K562 (cell line): ENCODE measurements around the gene SMPDL3B. TPM values are rescaled to one million over a fixed set of nuclear protein-coding genes. Genes with fewer than 3 reads are reported as not detected.

ENCODE experiments used
- ATAC-seq: fragments of 200-7000 bp; cut with Tn5 transposase; 3 replicates; pipeline ENCODE4 v1.9.1; 2020; ENCODE audit warnings: moderate library complexity
- BruUV-seq: library from RNA; stranded (reverse); fragments of 400-500 nt; replicated peaks from 2 replicates; lab custom pipeline; 2021; lab: Mats Ljungman, UMichigan
- CTCF ChIA-PET: fragments of 300-600 bp; formaldehyde crosslinking; extraction: SDS; loops from one replicate; lab custom pipeline; 2021; ENCODE audit warnings: low intra/inter-chr PET ratio; lab: Yijun Ruan, JAX
- POLR2A ChIA-PET: fragments of 300-600, 350-650 bp; sonication (Branson Sonifier 250); formaldehyde crosslinking; extraction: SDS; loops from one replicate; lab custom pipeline; 2021; ENCODE audit warnings: antibody characterized with exemption, inconsistent platforms; lab: Yijun Ruan, JAX
- DNase-seq, 4 experiments: peaks; one replicate each; pipeline versions ENCODE4 v3.0.0 to v3.0.0-alpha.2; 2011 to 2018; ENCODE audit warnings: low spot score in 3 of 4, mixed read lengths in 3 of 4; ENCODE audit errors: extremely low read depth in 1 of 4
- FAIRE-seq: peaks from 2 replicates; lab custom pipeline; 2011; peaks lifted over from hg19 to GRCh38; lab: Jason Lieb, UNC
- H2AFZ ChIP-seq: 2 replicates; pipeline ENCODE4 v1.6.0; 2011; ENCODE audit warnings: low read depth, low read length, control low read depth, inconsistent platforms
- H3K27ac ChIP-seq: fragments of 200-600 bp; 3 replicates; pipeline ENCODE4 v1.8.0; 2011; ENCODE audit warnings: low read depth, mild to moderate bottlenecking, control low read depth, inconsistent platforms, low read length, moderate library complexity, mixed read lengths; ENCODE audit errors: extremely low read depth
- H3K27me3 ChIP-seq, 2 experiments: fragments of 300-600 bp in 1 of 2; 2 replicates in 1 of 2; 3 replicates in 1 of 2; pipeline versions ENCODE4 v1.6.0 to v1.8.0; 2011; ENCODE audit warnings: inconsistent platforms in 2 of 2, low read length in 2 of 2, mild to moderate bottlenecking in 1 of 2, mixed read lengths in 1 of 2, moderate library complexity in 1 of 2; ENCODE audit not compliant: control insufficient read depth in 2 of 2, insufficient read depth in 2 of 2
- H3K36me3 ChIP-seq: fragments of 300-600 bp; 3 replicates; pipeline ENCODE4 v1.8.0; 2011; ENCODE audit warnings: mild to moderate bottlenecking, low read length, inconsistent platforms; ENCODE audit not compliant: control insufficient read depth, insufficient read depth
- H3K4me1 ChIP-seq, 2 experiments: fragments of 200-600 bp in 1 of 2; replicated peaks in 1 of 2; 2 replicates in 1 of 2; 3 replicates in 1 of 2; pipeline versions ENCODE4 v1.5.1 to v1.8.0; 2011; ENCODE audit warnings: inconsistent platforms in 2 of 2, low read length in 2 of 2, mild to moderate bottlenecking in 1 of 2, mixed read lengths in 1 of 2, moderate library complexity in 1 of 2; ENCODE audit not compliant: control insufficient read depth in 2 of 2, insufficient read depth in 2 of 2
- H3K4me2 ChIP-seq: 2 replicates; pipeline ENCODE4 v1.6.1; 2011; ENCODE audit warnings: low read length, control low read depth, inconsistent platforms, mixed read lengths; ENCODE audit not compliant: insufficient read depth
- H3K4me3 ChIP-seq: fragments of 200-600 bp; sonication (generic), shearing (Covaris generic); 2 replicates; pipeline ENCODE4 v1.5.1; 2016; ENCODE audit warnings: control low read depth, inconsistent platforms
- H3K79me2 ChIP-seq: fragments of 200-600 bp; 3 replicates; pipeline ENCODE4 v1.8.0; 2011; ENCODE audit warnings: low read length, inconsistent platforms; ENCODE audit not compliant: control insufficient read depth, insufficient read depth
- H3K9ac ChIP-seq, 2 experiments: 2 replicates each; pipeline versions ENCODE4 v1.6.0 to v1.6.1; 2011; ENCODE audit warnings: low read depth in 2 of 2, low read length in 2 of 2, control low read depth in 1 of 2, inconsistent platforms in 1 of 2, mild to moderate bottlenecking in 1 of 2, mixed read lengths in 1 of 2; ENCODE audit not compliant: insufficient read depth in 1 of 2
- H3K9me1 ChIP-seq: one replicate; pipeline ENCODE4 v1.6.0; 2011; ENCODE audit warnings: inconsistent platforms, mild to moderate bottlenecking, low read length, moderate library complexity; ENCODE audit not compliant: control insufficient read depth, insufficient read depth
- H3K9me3 ChIP-seq: replicated peaks from 2 replicates; pipeline ENCODE4 v1.5.1; 2011; ENCODE audit warnings: low read depth, low read length, inconsistent platforms; ENCODE audit not compliant: control insufficient read depth, insufficient read depth
- H4K20me1 ChIP-seq: replicated peaks from 2 replicates; pipeline ENCODE4 v1.6.1; 2011; ENCODE audit warnings: low read length, inconsistent platforms, mixed read lengths; ENCODE audit not compliant: control insufficient read depth, insufficient read depth
- BCOR ChIP-seq: fragments of 450-650 bp; IDR thresholded peaks from 2 replicates; pipeline ENCODE4 v1.6.1; 2016
- GTF2E2 ChIP-seq: fragments of 200-800 bp; sonication (Bioruptor generic); IDR thresholded peaks from 2 replicates; pipeline ENCODE4 v1.6.1; 2016; ENCODE audit warnings: missing genetic modification characterization, missing compliant biosample characterization
- HLTF ChIP-seq: fragments of 450-650 bp; IDR thresholded peaks from 2 replicates; pipeline ENCODE4 v1.6.1; 2016
- HMGN3 ChIP-seq: IDR thresholded peaks from 2 replicates; pipeline ENCODE4 v1.6.1; 2011; ENCODE audit warnings: borderline replicate concordance, low read depth, mild to moderate bottlenecking, mixed read lengths, low read length; ENCODE audit not compliant: insufficient read length; ENCODE audit errors: extremely low read depth
- MLX ChIP-seq, 2 experiments: fragments of 450-650 bp in 1 of 2; sonication (generic) in 1 of 2; formaldehyde crosslinking; conservative IDR thresholded peaks; 2 replicates each; pipeline versions ENCODE4 v1.4.0 to v1.8.1; 2020 to 2022; ENCODE audit warnings: mild to moderate bottlenecking in 1 of 2, missing genetic modification reagents in 1 of 2
- ZBED1 ChIP-seq: IDR thresholded peaks from 2 replicates; pipeline ENCODE4 v1.6.1; 2014
- ZC3H11A ChIP-seq: IDR thresholded peaks from 2 replicates; pipeline ENCODE4 v1.6.1; 2012; ENCODE audit warnings: low read depth, low read length, improper control_type of control experiment
- ZNF311 ChIP-seq: fragments of 250-450 bp; sonication (Bioruptor Pico); IDR thresholded peaks from 2 replicates; pipeline ENCODE4 v1.4.0; 2020; ENCODE audit warnings: mild to moderate bottlenecking, moderate library complexity
- ZNF77 ChIP-seq: fragments of 250-450 bp; sonication (Bioruptor Pico); IDR thresholded peaks from 2 replicates; pipeline ENCODE4 v1.5.0; 2020
- ZNF79 ChIP-seq: fragments of 250-450 bp; sonication (Bioruptor Pico); IDR thresholded peaks from 2 replicates; pipeline ENCODE4 v1.4.0; 2020; ENCODE audit warnings: low read depth, mild to moderate bottlenecking, moderate library complexity
- WGBS: fragments of 100-300 bp; shearing (Covaris generic); methylation state at CpG from one replicate; pipeline ENCODE4 v1.1.6; 2016; ENCODE audit warnings: low coverage, mixed read lengths; ENCODE audit not compliant: insufficient coverage; ENCODE audit errors: missing lambda C conversion rate; 5-methylcytosine and 5-hydroxymethylcytosine counted together
- in situ Hi-C: fragments of 300-500 bp; cut with MboI; formaldehyde crosslinking; loops from 4 replicates; pipeline ENCODE4 v1.15.0; 2018; ENCODE audit warnings: inconsistent platforms, mixed read lengths
- intact Hi-C: fragments of 100-400 bp; cut with micrococcal nuclease; formaldehyde crosslinking; loops from 2 replicates; pipeline ENCODE4 v1.14.2; 2022
- polyA plus RNA-seq, 8 experiments: library from polyadenylated mRNA; depleted of rRNA in 4 of 8; stranded (reverse) in 5 of 8; unstranded in 3 of 8; fragments of >200 nt; fragmentation: Nextera tagmentation in 2 of 8; fragmentation: Illumina TruSeq in 1 of 8; extraction: Ambion mirVana in 2 of 8; extraction: Trizol in 1 of 8; gene quantifications; 2 replicates each; pipeline versions ENCODE4 v1.2.1 to v1.2.3, GENCODE V29; 2011 to 2014; ENCODE audit warnings: inconsistent platforms in 1 of 8, missing spikeins in 1 of 8
- total RNA-seq, 7 experiments: library from RNA; depleted of rRNA in 6 of 7; stranded (reverse); fragments of >200 nt in 6 of 7; fragmentation: Illumina TruSeq in 2 of 7; extraction: Trizol in 2 of 7; gene quantifications; 2 replicates each; pipeline versions ENCODE4 v1.2.1 to v1.2.3, GENCODE V29; 2011 to 2021; ENCODE audit warnings: low replicate concordance in 1 of 7

The SMPDL3B gene
- total and polyA plus RNA-seq, 9 of the 15 experiments (the other 6 are each of a cell fraction or from before 2014, with no cell fraction given) = 0.07 to 1.2 (median 0.73) TPM

GRCh38 chr1:27945020-27945419 lies 10.2 kb downstream of the SMPDL3B start:
- intact Hi-C loops = no loop called here
- H3K4me1 ChIP-seq = peaks cover 10 to 19% of the 10 kb centered on the region in 2 experiments; a peak in 4 of 5 replicates
- no peaks in the 10 kb centered on the region for H3K79me2 ChIP-seq
- 53% methylated on average over 5 of the region's 5 CpGs for WGBS
- POLR2A ChIA-PET = interaction anchor here (0.8 to 2.8 kb wide), 4 partner anchors 9 to 71 kb away, joined by 3 to 16 read pairs (median 4); partner anchors contain the start of gene SMPDL3B
- no peaks in the 10 kb centered on the region for H3K36me3 ChIP-seq
- no peaks in the 10 kb centered on the region for H3K9me1 ChIP-seq
- BruUV-seq = no TSS peak
- no peaks in the 10 kb centered on the region; a peak in 1 of 5 replicates for H3K27me3 ChIP-seq
- no peak overlapping the region for H3K4me2 ChIP-seq
- H4K20me1 ChIP-seq = no peaks in the 10 kb centered on the region
- no peaks in the 10 kb centered on the region for H3K9me3 ChIP-seq
- DNase-seq (no peak), ATAC-seq (no peak), FAIRE-seq (no peak)
- no peak for TF ChIP-seq MLX (CRISPR knock-in tag; conservative IDR thresholded peaks at IDR 0.05)
- TF ChIP-seq ZC3H11A = no peak
- no peak for TF ChIP-seq HMGN3
- TF ChIP-seq ZNF311 (CRISPR knock-in tag) = no peak
- no peak for TF ChIP-seq HLTF
- no peak for TF ChIP-seq ZNF77
- no peak for TF ChIP-seq ZNF79 (CRISPR knock-in tag)
- no peak for TF ChIP-seq GTF2E2 (tag)
- TF ChIP-seq BCOR = no peak
- no peak for TF ChIP-seq ZBED1
- H3K27ac ChIP-seq = no peak overlapping the region
- H2AFZ ChIP-seq = no peak overlapping the region
- no peak overlapping the region for H3K4me3 ChIP-seq
- in situ Hi-C loops = no loop called here
- CTCF ChIA-PET = no interaction called here
- 0 out of 4 replicates have a peak overlapping the region, but pooled peaks of 1 of the 2 experiments have one; percentile 39 for H3K9ac ChIP-seq
